ENCODE data around the gene PTPRU. TPM values are rescaled to one million over a fixed set of nuclear protein-coding genes. Genes with fewer than 3 reads are reported as not detected.
A peak's percentile ranks its signal among the peaks of the same experiment; 100 is the strongest.

PTPRU gene
- total RNA-seq, 6 experiments from 2014 or later: 5.6 to 8.1 (median 7.0) TPM

DNA sequence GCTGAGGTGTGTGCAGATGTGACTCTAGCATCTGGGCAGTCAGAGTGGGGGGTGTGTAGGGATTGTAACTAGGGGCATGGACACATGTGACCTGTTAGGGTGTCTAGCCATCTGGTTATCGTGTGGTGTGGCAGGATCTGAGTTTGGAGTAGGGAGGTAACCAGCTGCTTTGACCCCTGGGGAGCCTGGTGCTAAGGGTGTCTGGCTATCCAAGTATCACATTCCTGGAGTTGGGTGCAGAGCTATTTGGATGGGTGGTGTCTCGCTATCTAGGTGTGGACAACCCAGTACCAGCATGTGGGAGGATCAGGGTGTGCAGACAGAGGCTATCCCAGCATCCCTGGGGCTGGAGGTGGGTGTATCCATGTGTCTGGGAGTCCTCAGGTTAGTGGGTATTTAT, 4.7 kb downstream of the PTPRU start:
- DNase-seq: no peak
- H3K27ac Mint-ChIP-seq: no peak overlapping the region
- peaks cover 30% of the 10 kb centered on the region for H3K4me1 Mint-ChIP-seq (ENCODE audit: low read depth)
- H3K27me3 Mint-ChIP-seq (ENCODE audit: insufficient read depth): peaks cover 6% of the 10 kb centered on the region
- no peak overlapping the region for H3K4me3 Mint-ChIP-seq
- H3K9me3 Mint-ChIP-seq: no peaks in the 10 kb centered on the region
- TF ChIP-seq, protein P1, sequence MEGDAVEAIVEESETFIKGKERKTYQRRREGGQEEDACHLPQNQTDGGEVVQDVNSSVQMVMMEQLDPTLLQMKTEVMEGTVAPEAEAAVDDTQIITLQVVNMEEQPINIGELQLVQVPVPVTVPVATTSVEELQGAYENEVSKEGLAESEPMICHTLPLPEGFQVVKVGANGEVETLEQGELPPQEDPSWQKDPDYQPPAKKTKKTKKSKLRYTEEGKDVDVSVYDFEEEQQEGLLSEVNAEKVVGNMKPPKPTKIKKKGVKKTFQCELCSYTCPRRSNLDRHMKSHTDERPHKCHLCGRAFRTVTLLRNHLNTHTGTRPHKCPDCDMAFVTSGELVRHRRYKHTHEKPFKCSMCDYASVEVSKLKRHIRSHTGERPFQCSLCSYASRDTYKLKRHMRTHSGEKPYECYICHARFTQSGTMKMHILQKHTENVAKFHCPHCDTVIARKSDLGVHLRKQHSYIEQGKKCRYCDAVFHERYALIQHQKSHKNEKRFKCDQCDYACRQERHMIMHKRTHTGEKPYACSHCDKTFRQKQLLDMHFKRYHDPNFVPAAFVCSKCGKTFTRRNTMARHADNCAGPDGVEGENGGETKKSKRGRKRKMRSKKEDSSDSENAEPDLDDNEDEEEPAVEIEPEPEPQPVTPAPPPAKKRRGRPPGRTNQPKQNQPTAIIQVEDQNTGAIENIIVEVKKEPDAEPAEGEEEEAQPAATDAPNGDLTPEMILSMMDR (IDR thresholded peaks at IDR 0.05): no peak
- H3K36me3 Mint-ChIP-seq (ENCODE audit: low read depth): no peaks in the 10 kb centered on the region

DNA sequence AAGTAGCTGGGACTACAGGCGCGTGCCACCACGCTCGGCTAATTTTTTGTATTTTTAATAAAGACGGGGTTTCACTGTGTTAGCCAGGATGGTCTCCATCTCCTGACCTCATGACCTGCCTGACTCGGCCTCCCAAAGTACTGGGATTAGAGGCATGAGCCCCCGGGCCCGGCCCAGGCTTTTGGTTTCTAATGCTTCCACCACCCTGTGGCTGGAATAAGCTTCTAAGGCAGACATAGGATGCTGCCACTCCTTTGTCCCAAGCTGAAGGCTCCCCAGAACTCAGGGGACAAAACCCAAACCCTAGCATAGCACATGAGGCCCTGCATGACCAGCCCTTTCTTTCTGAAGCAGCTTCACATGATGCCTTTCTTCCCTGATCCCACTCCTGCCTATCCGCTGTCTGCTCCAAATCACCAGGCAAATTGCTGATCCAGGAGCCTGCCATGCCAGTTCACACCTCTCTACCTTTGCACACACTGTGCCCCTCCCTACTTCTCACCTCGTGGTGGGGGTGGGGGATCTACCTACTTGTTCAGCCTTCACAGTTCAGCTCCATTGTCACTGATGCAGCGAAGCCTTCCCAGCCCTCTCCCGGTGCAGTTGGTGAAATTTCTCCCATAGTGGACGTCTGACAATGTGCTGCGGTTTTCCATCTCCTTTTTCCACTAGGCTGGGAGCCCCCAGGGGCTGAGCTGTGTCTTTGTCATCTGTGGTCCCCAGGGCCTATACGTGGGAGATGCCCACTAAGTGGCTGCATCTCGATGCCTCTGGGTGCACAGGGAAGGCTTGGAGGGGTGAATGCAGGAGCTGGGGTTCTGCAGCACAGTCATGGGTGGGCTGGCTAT, 6.9 kb downstream of the PTPRU start:
- TF ChIP-seq, protein P1 (IDR thresholded peaks at IDR 0.05): no peak
- H3K36me3 Mint-ChIP-seq (ENCODE audit: low read depth): no peaks in the 10 kb centered on the region
- peaks cover 20% of the 10 kb centered on the region for H3K4me1 Mint-ChIP-seq (ENCODE audit: low read depth)
- no peak overlapping the region for H3K4me3 Mint-ChIP-seq
- DNase-seq: no peak
- no peak overlapping the region for H3K27ac Mint-ChIP-seq
- H3K9me3 Mint-ChIP-seq: no peaks in the 10 kb centered on the region
- H3K27me3 Mint-ChIP-seq (ENCODE audit: insufficient read depth): peaks cover 4% of the 10 kb centered on the region

DNA sequence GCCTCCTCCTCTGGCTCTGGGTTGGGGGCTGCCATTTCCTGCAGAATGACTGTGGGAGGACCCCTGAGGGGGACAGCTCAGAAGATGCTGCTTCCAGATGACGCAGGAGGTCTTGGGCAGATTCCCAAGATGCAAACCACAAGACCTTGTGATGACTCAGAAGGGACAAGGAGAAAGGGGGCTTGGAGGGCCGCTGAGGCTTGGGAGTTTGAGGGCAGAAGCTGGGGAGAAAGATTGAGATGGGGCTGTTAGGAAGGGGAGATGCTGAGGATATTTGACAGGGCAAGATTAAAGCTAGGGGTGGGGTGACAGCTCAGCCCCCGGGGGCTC, 7.5 kb downstream of the PTPRU start:
- Mint-ChIP-seq H3K36me3 (ENCODE audit: low read depth) (no peaks in the 10 kb centered on the region), H3K27me3 (ENCODE audit: insufficient read depth) (peaks cover 4% of the 10 kb centered on the region), H3K9me3 (no peaks in the 10 kb centered on the region), H3K4me3 (no peak overlapping the region), H3K27ac (no peak overlapping the region), H3K4me1 (ENCODE audit: low read depth) (peaks cover 16% of the 10 kb centered on the region)
- TF ChIP-seq, protein P1 (IDR thresholded peaks at IDR 0.05): no peak
- peak; percentile 68 for DNase-seq

DNA sequence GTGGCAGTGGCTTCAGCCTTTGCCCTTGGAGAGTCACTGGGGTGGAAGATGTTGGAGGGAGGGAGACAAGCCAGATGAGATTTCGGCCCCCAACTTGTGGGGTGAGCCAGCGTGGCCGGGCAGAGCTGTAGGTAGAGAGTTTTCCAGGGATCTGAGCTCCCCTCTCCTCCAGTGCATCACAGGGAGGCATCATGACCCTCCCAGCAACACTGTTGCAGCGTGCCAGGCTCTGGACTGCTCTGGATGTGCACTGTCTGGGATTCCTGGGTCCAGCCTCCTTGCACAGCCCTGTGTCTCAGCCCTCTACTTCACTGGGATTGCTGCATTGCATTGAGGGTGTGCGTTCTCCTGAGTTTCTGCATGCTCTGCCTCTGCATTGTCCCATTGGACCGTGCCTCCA, 8.9 kb downstream of the PTPRU start:
- no peak for DNase-seq
- Mint-ChIP-seq H3K36me3 (ENCODE audit: low read depth) (no peaks in the 10 kb centered on the region), H3K4me3 (no peak overlapping the region), H3K27ac (no peak overlapping the region), H3K4me1 (ENCODE audit: low read depth) (peaks cover 14% of the 10 kb centered on the region), H3K27me3 (ENCODE audit: insufficient read depth) (peaks cover 4% of the 10 kb centered on the region), H3K9me3 (no peaks in the 10 kb centered on the region)
- TF ChIP-seq, protein P1 (IDR thresholded peaks at IDR 0.05): no peak

DNA sequence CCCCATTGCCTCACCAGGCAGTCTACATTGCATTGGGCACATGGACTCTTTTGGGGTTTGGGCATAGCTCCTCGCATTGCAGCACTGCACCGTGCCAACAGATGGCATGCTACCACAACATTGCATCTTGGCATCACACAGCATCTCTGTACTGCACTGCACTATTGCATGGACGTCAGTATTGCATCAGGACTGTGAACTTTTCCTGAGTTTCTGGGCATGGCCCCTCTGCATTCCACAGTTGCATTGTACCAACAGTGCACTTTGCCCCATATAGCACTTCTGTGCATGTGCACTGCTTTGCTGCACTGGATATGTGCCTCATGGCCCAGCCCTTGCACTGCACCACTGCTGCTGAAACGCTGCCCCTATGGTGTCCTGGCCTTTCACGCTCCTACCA, 9.6 kb downstream of the PTPRU start:
- TF ChIP-seq, protein P1 (IDR thresholded peaks at IDR 0.05): peak; percentile 73
- H3K4me1 Mint-ChIP-seq (ENCODE audit: low read depth): peaks cover 14% of the 10 kb centered on the region; the same call in 1 of the 2 replicates
- no peaks in the 10 kb centered on the region for H3K36me3 Mint-ChIP-seq (ENCODE audit: low read depth)
- H3K4me3 Mint-ChIP-seq: no peak overlapping the region
- H3K27ac Mint-ChIP-seq: no peak overlapping the region
- peaks cover 3% of the 10 kb centered on the region for H3K27me3 Mint-ChIP-seq (ENCODE audit: insufficient read depth)
- no peaks in the 10 kb centered on the region for H3K9me3 Mint-ChIP-seq
- peak; percentile 45 for DNase-seq

Data from HFFc6 (cell line).